Measurements from ENCODE around the gene P2RY6. TPM values are rescaled to one million over a fixed set of nuclear protein-coding genes. Genes with fewer than 3 reads are reported as not detected.

P2RY6 gene
- total RNA-seq, 1 experiment from 2014 or later, result not detected

DNA sequence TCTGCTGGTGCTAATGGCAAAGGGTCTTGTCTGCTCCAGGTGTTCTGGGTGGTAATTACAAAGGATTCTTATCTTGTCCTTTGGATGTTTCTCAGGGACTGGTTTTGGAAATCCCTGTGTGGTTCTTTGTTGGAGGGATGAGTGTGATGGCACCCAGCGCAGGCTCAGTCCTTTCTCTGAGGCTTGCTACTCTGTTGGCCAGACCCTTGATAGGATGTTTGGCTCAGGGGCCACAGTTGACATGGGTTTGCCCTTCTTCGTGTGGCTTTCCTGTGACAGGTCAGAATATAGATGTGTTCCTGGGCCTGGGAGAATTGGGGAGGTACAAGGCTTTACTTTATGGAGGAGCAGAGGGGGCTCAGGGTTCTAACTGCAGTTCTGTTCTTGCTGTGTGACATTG is 39.9 kb downstream of the P2RY6 start:
- Histone ChIP-seq H3K27ac (no peak overlapping the region), H3K36me3 (peaks cover 50% of the 10 kb centered on the region), H3K4me3 (peak overlapping the region; percentile 6; the same call in 1 of the 2 replicates), H3K4me1 (replicated peaks) (peaks cover 43% of the 10 kb centered on the region), H3K9me3 (replicated peaks) (no peaks in the 10 kb centered on the region), H3K27me3 (replicated peaks) (no peaks in the 10 kb centered on the region)
- DNase-seq (ENCODE audit: low read depth in 1 of 2, low spot score in 2 of 2), result no peak

DNA sequence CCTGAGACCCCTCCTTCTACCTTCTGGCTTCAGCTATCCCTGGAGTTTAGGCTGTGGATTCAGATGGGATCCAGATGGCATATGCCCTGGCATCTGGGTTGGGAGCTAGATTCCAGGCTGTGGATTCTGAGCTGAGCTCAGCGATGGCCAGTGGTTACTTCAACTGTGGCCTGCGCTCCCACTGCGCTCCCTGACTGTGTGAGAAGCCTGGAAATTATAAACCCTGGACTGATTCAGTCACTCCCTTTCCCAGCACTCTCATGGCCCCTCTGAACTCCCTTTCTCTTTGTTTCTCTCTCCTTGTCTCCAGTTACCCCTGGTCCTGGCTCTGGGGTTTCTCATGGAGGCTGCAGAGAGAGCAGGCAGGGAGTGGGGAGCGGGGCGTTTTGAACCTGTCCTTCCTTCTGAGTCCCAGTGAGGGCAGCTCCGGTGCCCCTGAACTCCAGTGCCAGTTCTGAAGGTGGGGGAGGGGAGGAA is 40.8 kb downstream of the P2RY6 start:
- Histone ChIP-seq H3K4me3 (no peak overlapping the region), H3K9me3 (replicated peaks) (no peaks in the 10 kb centered on the region), H3K27me3 (replicated peaks) (no peaks in the 10 kb centered on the region), H3K36me3 (peaks cover 50% of the 10 kb centered on the region), H3K4me1 (replicated peaks) (peaks cover 42% of the 10 kb centered on the region), H3K27ac (no peak overlapping the region)
- no peak for DNase-seq (ENCODE audit: low read depth in 1 of 2, low spot score in 2 of 2)

DNA sequence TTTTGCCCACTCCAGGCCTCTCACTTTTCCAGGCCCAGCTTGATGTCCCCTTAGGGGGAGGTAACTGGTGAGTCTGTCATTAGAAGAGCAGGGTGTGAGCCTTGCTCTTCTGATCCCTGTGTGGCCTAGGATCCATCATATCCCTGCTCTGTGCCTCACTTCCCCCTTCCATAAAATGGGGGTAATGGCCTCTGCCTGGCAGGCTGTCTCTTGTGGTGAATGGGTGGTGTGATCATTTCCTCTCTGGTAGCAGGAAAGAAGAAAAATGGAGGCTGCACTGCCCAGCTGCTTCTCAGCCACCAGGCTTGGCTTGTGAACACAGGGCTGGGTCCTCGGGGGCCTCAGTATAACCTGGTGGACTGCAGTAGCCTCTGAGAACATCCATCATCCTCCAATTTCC is 41.5 kb downstream of the P2RY6 start:
- Histone ChIP-seq H3K4me1 (replicated peaks) (peaks cover 42% of the 10 kb centered on the region), H3K36me3 (peaks cover 48% of the 10 kb centered on the region), H3K9me3 (replicated peaks) (no peaks in the 10 kb centered on the region), H3K4me3 (no peak overlapping the region), H3K27ac (no peak overlapping the region), H3K27me3 (replicated peaks) (no peaks in the 10 kb centered on the region)
- DNase-seq (ENCODE audit: low read depth in 1 of 2, low spot score in 2 of 2), result no peak

DNA sequence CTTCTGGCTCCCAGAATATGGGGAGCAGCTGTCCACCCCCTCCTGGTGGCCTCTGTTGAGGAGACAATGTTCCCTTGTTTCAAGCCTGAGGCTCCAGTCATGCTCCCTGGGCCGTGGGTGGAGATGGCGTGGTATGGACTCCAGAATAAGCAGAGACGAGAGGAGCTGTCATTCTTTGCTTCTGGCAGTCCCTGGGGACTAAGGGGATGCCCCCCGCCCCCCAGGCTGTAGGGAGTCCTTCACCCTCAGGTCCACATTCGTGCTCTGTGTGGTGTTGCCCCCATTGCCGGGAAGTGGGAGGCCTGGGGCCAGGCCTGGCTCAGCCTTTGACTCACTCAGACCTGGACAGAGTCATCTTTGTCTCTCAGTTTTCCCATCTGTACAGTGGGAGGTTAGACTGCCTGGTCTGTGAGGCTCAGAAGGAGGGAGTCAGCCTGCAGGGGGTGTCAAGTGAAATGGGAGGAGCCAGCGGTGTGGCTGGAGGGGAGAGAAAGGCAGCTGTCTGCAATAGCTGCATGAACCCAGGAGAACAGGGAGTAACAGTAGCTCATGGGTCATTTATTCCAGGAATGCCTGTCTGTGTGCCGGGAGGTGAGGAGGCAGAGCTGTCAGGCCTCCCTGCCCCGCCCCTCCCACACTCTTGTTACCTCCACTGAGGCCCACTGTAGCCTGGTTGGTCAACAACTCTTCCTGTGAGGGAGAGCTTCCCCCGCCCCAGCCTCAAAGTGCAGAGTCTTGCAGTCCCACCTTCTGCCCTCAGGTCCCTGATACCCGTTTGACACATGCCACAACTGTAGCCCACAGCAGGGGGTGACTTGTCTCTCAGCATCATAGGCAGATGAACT is 42.2 kb downstream of the P2RY6 start:
- H3K36me3 ChIP-seq, result peaks cover 46% of the 10 kb centered on the region
- no peak overlapping the region for H3K27ac ChIP-seq
- no peaks in the 10 kb centered on the region for H3K9me3 ChIP-seq (replicated peaks)
- peaks cover 42% of the 10 kb centered on the region for H3K4me1 ChIP-seq (replicated peaks)
- no peaks in the 10 kb centered on the region for H3K27me3 ChIP-seq (replicated peaks)
- DNase-seq (ENCODE audit: low read depth in 1 of 2, low spot score in 2 of 2), result no peak
- H3K4me3 ChIP-seq, result no peak overlapping the region

DNA sequence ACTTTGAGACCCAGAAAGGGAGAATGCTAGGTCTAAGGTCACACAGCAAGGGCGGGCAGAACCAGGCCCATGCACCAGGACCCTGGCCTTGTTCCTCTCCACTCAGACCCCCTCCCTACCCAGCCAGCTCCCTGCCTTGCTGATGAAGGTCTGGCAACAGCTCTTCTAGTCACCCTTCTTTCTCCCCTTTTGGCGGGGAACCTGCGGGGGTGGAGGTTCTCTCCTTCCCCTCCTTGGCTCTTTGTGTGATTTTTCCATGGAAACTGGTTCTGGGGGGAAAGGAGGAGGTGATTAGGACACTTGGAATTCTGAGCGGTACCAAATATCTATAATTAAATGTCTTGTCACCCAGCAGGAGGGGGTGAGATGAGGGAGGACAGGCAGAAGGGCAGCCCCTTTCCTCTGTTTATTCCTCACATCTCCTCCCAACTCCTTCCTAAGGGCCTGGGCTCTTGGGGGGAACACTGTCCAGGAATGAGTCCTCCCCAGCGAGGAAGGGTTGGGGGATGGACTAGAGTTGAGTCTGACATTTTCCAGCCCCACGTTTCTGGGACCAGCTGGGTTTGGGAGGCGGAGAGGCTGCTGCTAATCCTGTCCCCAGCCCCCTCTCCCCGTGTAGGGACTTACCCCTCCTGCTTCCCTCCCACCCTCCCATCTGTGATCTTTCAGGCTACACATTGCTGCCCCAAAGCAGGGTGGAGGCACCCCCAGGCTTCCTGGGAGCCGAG is 43.3 kb downstream of the P2RY6 start:
- peaks cover 34% of the 10 kb centered on the region for H3K4me1 ChIP-seq (replicated peaks)
- H3K9me3 ChIP-seq (replicated peaks), result no peaks in the 10 kb centered on the region
- no peak overlapping the region for H3K4me3 ChIP-seq
- H3K36me3 ChIP-seq, result peaks cover 44% of the 10 kb centered on the region
- H3K27ac ChIP-seq, result no peak overlapping the region
- no peak for DNase-seq (ENCODE audit: low read depth in 1 of 2, low spot score in 2 of 2)
- H3K27me3 ChIP-seq (replicated peaks), result no peaks in the 10 kb centered on the region

DNA sequence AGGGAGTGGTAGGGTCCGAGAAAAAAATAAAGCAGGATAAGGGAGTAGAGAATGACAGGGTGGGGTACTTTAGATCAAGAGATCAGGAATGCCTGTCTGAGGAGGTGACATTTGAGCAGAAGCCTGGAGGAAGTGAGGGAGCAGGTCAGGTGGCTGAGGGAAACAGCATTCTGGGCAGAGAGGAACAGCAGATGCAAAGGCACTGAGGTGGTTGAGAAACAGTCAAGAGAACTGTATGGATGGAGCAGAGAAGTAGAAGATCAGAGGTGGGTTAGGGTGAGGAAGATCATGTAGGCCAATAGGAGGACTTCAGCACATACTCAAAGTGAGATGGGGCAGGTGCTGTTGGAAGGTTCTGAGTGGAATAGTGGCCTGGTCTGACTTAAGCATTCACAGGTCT is 44.3 kb downstream of the P2RY6 start:
- peaks cover 35% of the 10 kb centered on the region for H3K36me3 ChIP-seq
- peaks cover 33% of the 10 kb centered on the region for H3K4me1 ChIP-seq (replicated peaks)
- no peaks in the 10 kb centered on the region for H3K27me3 ChIP-seq (replicated peaks)
- H3K9me3 ChIP-seq (replicated peaks), result no peaks in the 10 kb centered on the region
- H3K4me3 ChIP-seq, result no peak overlapping the region
- no peak for DNase-seq (ENCODE audit: low read depth in 1 of 2, low spot score in 2 of 2)
- no peak overlapping the region for H3K27ac ChIP-seq

DNA sequence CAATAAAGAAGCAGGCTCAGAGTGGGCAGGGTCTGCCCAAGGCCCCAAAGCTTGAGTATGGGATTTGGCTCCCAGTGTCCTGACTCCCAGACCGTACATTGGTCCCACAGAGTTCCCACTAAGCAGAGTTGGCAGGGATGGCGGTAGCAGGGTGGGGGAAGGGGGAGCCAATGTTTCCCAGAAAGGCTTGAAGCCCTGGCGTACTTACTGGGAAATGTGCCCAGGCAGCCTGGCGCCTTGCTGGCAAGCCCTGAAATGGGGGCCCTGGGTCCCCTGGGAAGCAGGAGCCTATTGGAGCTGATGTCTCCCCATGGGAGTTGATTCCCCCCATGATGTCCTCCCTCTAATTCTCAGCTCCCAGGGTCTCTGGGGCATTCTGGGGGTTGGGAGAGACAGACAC is 45.2 kb downstream of the P2RY6 start:
- no peak for DNase-seq (ENCODE audit: low read depth in 1 of 2, low spot score in 2 of 2)
- Histone ChIP-seq H3K4me1 (replicated peaks) (peaks cover 34% of the 10 kb centered on the region), H3K4me3 (no peak overlapping the region)

DNA sequence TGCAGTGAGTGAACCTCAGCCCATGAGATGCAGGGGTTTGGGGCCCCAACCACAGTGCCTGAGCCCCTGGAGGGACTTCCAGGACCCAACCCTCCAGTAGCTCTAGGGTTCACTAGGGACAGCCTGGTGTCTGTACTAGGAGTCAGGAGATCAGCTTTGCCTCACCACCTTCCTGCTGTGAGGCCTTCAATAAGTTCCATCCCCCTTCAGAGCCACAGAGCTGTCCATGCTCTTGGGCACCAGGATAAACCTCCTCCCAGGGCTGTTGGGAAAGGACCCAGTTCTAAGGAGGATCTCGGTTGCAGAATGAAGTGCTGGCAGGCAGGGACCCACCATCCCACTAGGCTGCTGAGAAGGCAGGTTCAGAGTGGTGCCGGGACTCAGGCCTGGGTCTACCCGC is 45.7 kb downstream of the P2RY6 start:
- no peak overlapping the region for H3K4me3 ChIP-seq
- no peak for DNase-seq (ENCODE audit: low read depth in 1 of 2, low spot score in 2 of 2)
- peaks cover 39% of the 10 kb centered on the region for H3K4me1 ChIP-seq (replicated peaks)
- H3K9me3 ChIP-seq (replicated peaks), result no peaks in the 10 kb centered on the region
- H3K36me3 ChIP-seq, result peaks cover 30% of the 10 kb centered on the region
- no peak overlapping the region for H3K27ac ChIP-seq
- H3K27me3 ChIP-seq (replicated peaks), result no peaks in the 10 kb centered on the region

More for the DNA sequence above, 45.2 kb downstream of the P2RY6 start:
- no peaks in the 10 kb centered on the region for H3K27me3 ChIP-seq (replicated peaks)
- H3K9me3 ChIP-seq (replicated peaks), result no peaks in the 10 kb centered on the region
- peaks cover 30% of the 10 kb centered on the region for H3K36me3 ChIP-seq
- H3K27ac ChIP-seq, result no peak overlapping the region

DNA sequence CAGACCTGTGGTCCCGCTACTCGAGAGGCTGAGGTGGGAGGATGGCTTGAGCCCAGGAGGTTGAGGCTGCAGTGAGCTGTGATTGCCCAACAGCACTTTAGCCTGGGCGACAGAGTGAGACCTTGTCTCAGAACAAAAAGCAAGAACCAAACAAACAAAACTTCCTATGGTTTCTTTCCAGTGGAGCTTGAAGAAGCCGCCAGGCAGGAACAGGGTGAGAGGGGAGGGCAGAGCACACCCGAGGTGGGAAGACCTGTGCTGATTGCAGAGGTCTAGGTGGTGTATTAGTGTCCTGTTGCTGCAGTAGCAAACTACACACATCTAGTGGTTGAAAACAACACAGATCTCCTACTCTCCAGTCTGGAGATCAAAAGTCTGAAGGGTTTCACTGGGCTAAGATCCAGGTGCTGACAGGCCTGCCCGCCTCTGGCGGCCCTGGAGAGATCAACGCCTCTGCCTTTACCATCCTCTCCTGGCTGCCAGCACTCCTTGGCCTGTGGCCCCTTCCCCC is 46.4 kb downstream of the P2RY6 start:
- Histone ChIP-seq H3K4me1 (replicated peaks) (peaks cover 45% of the 10 kb centered on the region), H3K9me3 (replicated peaks) (no peaks in the 10 kb centered on the region), H3K27me3 (replicated peaks) (no peaks in the 10 kb centered on the region), H3K27ac (no peak overlapping the region), H3K4me3 (no peak overlapping the region), H3K36me3 (peaks cover 30% of the 10 kb centered on the region)
- DNase-seq (ENCODE audit: low read depth in 1 of 2, low spot score in 2 of 2), result no peak

DNA sequence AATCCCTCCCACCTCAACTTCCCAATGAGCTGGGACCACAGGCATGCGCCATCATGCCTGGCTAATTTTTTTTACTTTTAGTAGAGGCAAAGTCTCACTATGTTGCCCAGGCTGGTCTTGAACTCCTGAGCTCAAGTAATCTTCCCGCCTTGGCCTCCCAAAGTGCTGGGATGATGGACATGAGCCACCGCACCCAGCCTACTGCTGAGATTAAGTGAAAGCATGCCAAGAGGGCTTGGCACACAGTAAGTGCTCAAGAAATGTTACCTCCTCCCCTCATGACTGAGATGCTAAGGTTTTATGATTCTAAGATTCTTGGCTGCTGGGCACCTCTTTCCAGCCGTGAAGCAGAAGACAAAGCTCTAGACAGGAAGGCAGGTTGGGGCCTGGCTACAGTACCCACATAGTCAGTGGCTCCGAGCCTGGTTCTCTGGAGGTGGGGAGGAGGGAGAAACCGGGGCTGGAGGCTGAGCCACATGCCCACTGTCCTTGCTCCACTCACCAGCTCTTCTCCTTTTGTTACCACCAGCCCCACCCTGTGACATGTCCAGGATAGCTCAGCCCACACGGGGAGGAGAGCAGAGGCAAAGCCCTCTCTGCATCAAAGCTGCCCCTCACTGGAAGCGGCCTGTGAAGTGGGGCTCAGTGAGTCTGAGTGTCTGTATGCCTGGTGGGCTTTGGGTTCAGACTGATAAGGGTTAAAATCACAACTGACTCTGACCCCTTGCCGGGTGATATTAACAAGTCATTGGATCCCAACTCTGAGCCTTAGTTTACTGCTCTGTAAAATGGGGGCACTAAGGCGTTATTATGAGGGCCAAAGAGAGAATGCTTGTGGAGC is 48.8 kb downstream of the P2RY6 start:
- peak overlapping the region; percentile 66 for H3K27ac ChIP-seq
- H3K27me3 ChIP-seq (replicated peaks), result no peaks in the 10 kb centered on the region
- peaks cover 24% of the 10 kb centered on the region for H3K36me3 ChIP-seq
- DNase-seq (ENCODE audit: low read depth in 1 of 2, low spot score in 2 of 2), result no peak
- H3K4me3 ChIP-seq, result no peak overlapping the region
- H3K4me1 ChIP-seq (replicated peaks), result peaks cover 57% of the 10 kb centered on the region
- no peaks in the 10 kb centered on the region for H3K9me3 ChIP-seq (replicated peaks)

DNA sequence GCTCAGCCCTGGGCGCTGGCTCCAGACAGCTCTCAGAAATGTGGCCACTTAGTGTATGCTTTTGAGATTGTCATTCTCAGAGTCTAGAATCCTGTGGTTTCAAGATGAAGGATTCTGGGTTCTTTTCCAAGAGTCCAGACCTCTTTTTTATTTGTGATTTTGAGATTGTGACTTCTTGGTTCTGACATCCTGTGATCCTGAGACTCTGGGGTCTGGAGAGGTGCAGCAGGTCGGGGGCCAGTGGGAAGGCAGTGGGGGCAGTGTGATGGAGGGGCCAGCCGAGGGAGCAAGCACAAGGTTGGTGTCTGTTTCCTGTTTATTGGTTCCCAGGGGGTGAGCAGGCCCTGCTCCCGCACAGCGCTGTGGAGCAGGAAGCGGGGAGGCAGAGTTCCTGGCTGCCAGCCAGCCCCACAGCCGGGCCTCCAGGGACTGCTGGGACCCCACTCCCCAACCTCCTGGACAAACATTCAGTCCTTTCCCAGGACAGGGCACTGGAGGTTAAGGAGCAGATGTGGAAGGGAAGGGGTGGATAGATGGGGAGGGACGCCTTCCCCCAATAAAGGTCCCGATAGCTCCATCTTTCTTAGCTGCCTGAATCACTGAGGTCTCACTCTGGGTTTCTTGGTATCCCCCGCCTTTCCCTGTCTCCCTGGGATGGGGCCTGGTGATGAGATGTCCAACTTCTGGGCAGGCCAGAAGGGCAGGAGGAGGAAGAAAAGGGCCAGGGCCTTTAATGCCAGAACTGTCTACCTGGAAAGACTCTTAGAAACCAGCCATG is 49.7 kb downstream of the P2RY6 start:
- H3K9me3 ChIP-seq (replicated peaks), result no peaks in the 10 kb centered on the region
- H3K36me3 ChIP-seq, result peaks cover 27% of the 10 kb centered on the region
- no peak overlapping the region for H3K4me3 ChIP-seq
- peak overlapping the region; percentile 66 for H3K27ac ChIP-seq
- peak; percentile 54 to 60 for DNase-seq (ENCODE audit: low read depth in 1 of 2, low spot score in 2 of 2)
- H3K4me1 ChIP-seq (replicated peaks), result peaks cover 57% of the 10 kb centered on the region
- H3K27me3 ChIP-seq (replicated peaks), result no peaks in the 10 kb centered on the region

DNA sequence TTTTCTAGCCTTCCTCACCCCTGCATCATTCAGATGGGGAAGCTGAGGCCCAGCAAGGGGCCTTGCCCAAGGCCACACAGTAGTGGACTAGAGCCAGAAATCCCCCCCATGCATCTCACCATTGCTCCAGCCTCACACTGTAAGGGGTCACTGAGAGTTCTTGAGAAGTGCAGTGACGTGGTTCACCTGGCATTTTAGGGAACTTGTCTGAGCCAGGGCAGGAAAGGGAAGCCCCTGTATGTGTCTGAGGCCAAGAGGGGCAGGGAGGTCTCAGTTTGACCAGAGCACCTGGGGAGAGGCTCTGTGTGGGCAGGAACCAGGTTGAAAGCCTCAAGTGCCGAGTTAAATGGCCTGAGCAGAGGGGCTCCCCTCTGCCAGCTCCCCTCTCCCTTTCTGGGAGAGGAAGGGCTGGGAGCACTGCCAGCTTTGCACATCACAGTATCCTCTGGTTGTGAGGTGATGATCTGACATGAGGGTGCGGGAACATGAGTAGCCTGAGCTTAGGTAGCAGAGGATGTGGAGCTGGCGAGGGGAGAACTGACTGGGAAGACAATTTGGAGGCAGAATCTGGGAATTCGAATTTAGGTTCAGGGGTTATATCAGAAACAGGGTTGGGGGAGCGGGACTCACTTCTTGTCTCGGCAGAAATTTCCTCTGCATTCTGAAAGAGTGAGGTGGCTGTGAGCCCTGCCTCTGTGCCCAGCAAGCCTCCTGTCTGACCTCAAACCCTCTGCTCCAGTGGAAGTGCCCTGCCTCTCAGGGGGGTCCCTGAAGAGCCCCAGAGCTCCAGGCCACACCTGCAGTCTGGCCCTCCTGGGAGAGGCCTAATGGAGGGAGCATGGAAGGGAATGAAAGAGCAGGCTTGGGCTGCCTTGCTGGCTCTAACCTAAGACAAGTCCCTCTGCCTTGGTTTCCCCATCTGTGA is 50.5 kb downstream of the P2RY6 start:
- Histone ChIP-seq H3K27me3 (replicated peaks) (no peaks in the 10 kb centered on the region), H3K27ac (peak overlapping the region; percentile 66), H3K4me1 (replicated peaks) (peaks cover 57% of the 10 kb centered on the region), H3K9me3 (replicated peaks) (no peaks in the 10 kb centered on the region), H3K36me3 (peaks cover 29% of the 10 kb centered on the region), H3K4me3 (no peak overlapping the region)
- DNase-seq (ENCODE audit: low read depth in 1 of 2, low spot score in 2 of 2), result no peak
